A673 (cell line): ENCODE measurements around the gene CAMK1D. TPM values are rescaled to one million over a fixed set of nuclear protein-coding genes. Genes with fewer than 3 reads are reported as not detected.
"Not testable (repeated sequence)": the region's sequence is repeated elsewhere in the genome, so short reads cannot be mapped to it uniquely, and the experiment has no call there.

Experiments used
- BruUV-seq: library from RNA; stranded (reverse); fragments of 400-500 nt; replicated peaks from 2 replicates; lab custom pipeline; 2021; lab: Mats Ljungman, UMichigan
- CTCF ChIA-PET: fragments of 300-600 bp; sonication (Branson Sonifier 250); formaldehyde crosslinking; loops from one replicate; lab custom pipeline; 2022; ENCODE audit warnings: antibody characterized with exemption; lab: Charles Lee
- POLR2A ChIA-PET: fragments of 300-600 bp; sonication (Branson Sonifier 250); formaldehyde crosslinking; loops from one replicate; lab custom pipeline; 2022; ENCODE audit warnings: antibody characterized with exemption; ENCODE audit not compliant: low non-redundant PET; lab: Charles Lee
- DNase-seq: peaks from one replicate; pipeline ENCODE4 v3.0.0-alpha.2; 2015; ENCODE audit warnings: low spot score
- H3K27ac ChIP-seq: fragments of 200-600 bp; sonication (generic); 2 replicates; pipeline ENCODE4 v1.5.1; 2016; ENCODE audit warnings: mixed run types, low read depth, mild to moderate bottlenecking, mixed read lengths, antibody characterized with exemption, low read length; ENCODE audit not compliant: poor library complexity, severe bottlenecking
- H3K27me3 ChIP-seq: fragments of 200-600 bp; sonication (generic); replicated peaks from 2 replicates; pipeline ENCODE4 v1.6.1; 2017; ENCODE audit warnings: mixed run types, low read depth, mild to moderate bottlenecking, mixed read lengths, antibody characterized with exemption, low read length; ENCODE audit not compliant: insufficient read depth, poor library complexity
- H3K36me3 ChIP-seq: fragments of 200-600 bp; sonication (generic); 2 replicates; pipeline ENCODE4 v1.6.1; 2016; ENCODE audit warnings: mixed run types, mild to moderate bottlenecking, mixed read lengths, antibody characterized with exemption, low read length; ENCODE audit not compliant: insufficient read depth, poor library complexity, severe bottlenecking
- H3K4me1 ChIP-seq: fragments of 200-600 bp; sonication (generic); 2 replicates; pipeline ENCODE4 v1.6.1; 2017; ENCODE audit warnings: mixed run types, mild to moderate bottlenecking, mixed read lengths, antibody characterized with exemption, low read length; ENCODE audit not compliant: insufficient read depth, poor library complexity, severe bottlenecking
- H3K4me3 ChIP-seq: fragments of 200-600 bp; sonication (generic); 2 replicates; pipeline ENCODE4 v1.5.1; 2016; ENCODE audit warnings: low read depth, mixed run types, mild to moderate bottlenecking, mixed read lengths, low read length; ENCODE audit not compliant: poor library complexity, severe bottlenecking
- H3K9me3 ChIP-seq: fragments of 200-600 bp; sonication (generic); 2 replicates; pipeline ENCODE4 v1.6.1; 2016; ENCODE audit warnings: mixed run types, low read depth, mild to moderate bottlenecking, mixed read lengths, antibody characterized with exemption, low read length; ENCODE audit not compliant: poor library complexity, severe bottlenecking
- EZH2 ChIP-seq: fragments of 200-600 bp; sonication (generic); IDR thresholded peaks from 2 replicates; pipeline ENCODE4 v1.6.1; 2017; ENCODE audit warnings: borderline replicate concordance, low read depth, mild to moderate bottlenecking, mixed read lengths, antibody characterized with exemption, low read length; ENCODE audit not compliant: poor library complexity, severe bottlenecking
- intact Hi-C: fragments of 100-400 bp; cut with micrococcal nuclease; formaldehyde crosslinking; loops from one replicate; pipeline ENCODE4 v1.10.0; 2022; ENCODE audit not compliant: unreplicated experiment
- total RNA-seq: library from RNA; stranded (reverse); gene quantifications from 2 replicates; pipeline ENCODE4 v1.2.3, GENCODE V29; 2021
- TF ChIP-seq, protein P1 (sequence below): fragments of 300-800, 200-600 bp; sonication (generic); conservative IDR thresholded peaks from 2 replicates; pipeline ENCODE4 v1.5.1; 2017; ENCODE audit warnings: low read depth, mild to moderate bottlenecking, antibody characterized with exemption, low read length, moderate library complexity, mixed read lengths

Gene CAMK1D
- total RNA-seq, 1 experiment from 2014 or later = 23.7 TPM

DNA sequence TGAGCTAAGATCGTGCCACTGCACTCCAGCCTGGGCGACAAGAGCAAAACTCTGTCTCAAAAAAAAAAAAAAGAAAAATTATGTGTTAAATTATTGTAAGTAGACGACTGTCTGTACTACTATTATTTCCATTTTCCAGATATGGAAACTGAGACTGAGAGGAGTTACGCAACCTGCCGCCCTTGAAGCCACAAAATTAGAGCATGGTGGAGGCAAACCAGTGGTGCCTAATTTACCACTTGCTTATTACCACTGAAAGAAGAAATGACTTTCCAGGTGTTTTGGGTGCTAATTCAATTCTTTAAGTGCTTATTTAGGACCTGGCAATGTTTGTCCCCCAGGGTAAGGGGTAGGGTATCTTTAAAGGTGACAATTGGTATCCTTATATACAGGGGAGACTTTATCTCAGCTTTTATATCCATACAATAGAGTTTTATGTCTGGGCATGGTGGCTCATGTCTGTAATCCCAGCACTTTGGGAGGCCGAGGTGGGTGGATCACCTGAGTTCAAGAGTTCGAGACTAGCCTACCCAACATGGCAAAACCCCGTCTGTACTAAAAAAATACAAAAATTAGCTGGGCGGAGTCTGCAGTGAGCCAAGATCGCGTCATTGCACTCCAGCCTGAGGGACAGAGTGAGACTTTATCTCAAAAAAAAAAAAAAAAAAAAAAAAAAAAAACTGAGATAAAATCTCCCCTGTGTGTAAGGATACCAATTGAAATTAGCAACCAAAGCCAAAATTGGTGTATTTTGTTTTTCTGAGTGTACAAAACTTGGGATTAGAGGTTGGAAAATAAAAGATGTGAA lies 16.6 kb upstream of the CAMK1D start:
- no peak for DNase-seq
- Histone ChIP-seq H3K4me3 (no peak overlapping the region), H3K4me1 (peaks cover 19% of the 10 kb centered on the region), H3K36me3 (no peaks in the 10 kb centered on the region), H3K27ac (peak overlapping the region; percentile 73), H3K27me3 (no peaks in the 10 kb centered on the region), H3K9me3 (no peaks in the 10 kb centered on the region)
- intact Hi-C loops = no loop called here
- ChIA-PET POLR2A (no interaction called here), CTCF (no interaction called here)
- no TSS peak for BruUV-seq
- TF ChIP-seq, protein P1, sequence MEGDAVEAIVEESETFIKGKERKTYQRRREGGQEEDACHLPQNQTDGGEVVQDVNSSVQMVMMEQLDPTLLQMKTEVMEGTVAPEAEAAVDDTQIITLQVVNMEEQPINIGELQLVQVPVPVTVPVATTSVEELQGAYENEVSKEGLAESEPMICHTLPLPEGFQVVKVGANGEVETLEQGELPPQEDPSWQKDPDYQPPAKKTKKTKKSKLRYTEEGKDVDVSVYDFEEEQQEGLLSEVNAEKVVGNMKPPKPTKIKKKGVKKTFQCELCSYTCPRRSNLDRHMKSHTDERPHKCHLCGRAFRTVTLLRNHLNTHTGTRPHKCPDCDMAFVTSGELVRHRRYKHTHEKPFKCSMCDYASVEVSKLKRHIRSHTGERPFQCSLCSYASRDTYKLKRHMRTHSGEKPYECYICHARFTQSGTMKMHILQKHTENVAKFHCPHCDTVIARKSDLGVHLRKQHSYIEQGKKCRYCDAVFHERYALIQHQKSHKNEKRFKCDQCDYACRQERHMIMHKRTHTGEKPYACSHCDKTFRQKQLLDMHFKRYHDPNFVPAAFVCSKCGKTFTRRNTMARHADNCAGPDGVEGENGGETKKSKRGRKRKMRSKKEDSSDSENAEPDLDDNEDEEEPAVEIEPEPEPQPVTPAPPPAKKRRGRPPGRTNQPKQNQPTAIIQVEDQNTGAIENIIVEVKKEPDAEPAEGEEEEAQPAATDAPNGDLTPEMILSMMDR = no peak
- no peak for TF ChIP-seq EZH2

DNA sequence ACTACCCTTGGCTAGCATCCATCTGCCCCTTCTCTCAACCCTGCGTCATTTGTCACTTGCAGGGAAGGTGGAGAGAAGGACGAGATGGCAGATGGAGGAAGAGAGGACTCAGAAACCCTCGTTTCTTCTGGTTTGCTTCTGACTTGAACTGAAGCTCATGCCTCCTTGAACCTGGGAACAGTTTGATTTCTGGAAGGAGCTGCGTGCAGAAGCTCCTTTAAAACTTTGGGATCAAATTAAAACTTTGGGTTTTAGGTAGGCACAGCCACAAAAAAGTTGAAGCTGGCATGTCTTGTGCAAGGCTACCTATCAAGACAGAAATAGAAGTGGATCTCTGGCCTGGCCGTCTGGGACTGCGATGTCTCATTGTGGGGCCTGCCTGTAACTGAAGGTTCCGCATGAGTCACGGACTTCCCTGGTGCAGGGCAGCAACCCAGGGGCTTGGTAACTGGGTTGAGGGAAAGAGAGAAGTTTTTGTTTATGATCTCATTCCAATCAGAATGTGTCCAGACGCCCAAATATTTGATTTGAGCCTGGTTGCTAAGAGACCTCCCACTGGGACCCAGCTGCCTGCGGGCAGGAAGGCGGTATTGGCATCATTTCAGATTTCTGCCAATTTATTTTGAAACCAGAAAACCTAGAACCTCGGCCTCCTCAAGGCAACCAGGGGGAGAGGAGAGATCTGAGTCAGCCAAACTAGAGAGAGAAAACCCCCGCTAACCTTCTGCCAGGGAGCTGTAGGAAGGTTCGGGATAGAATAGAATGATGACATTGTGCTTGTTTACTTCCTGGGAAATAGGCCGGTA lies 15.8 kb upstream of the CAMK1D start:
- peak overlapping the region; percentile 73 for H3K27ac ChIP-seq
- no TSS peak for BruUV-seq
- CTCF ChIA-PET = no interaction called here
- TF ChIP-seq, protein P1 = no peak
- TF ChIP-seq EZH2 = no peak
- no peaks in the 10 kb centered on the region for H3K36me3 ChIP-seq
- intact Hi-C loops = no loop called here
- POLR2A ChIA-PET = interaction anchor here (0.6 kb wide), 1 partner anchor 297 kb away, joined by 4 read pairs; no protein-coding TSS in a partner anchor
- H3K9me3 ChIP-seq = no peaks in the 10 kb centered on the region
- H3K4me1 ChIP-seq = peaks cover 19% of the 10 kb centered on the region
- DNase-seq = peak; percentile 89
- H3K4me3 ChIP-seq = no peak overlapping the region
- H3K27me3 ChIP-seq = no peaks in the 10 kb centered on the region

DNA sequence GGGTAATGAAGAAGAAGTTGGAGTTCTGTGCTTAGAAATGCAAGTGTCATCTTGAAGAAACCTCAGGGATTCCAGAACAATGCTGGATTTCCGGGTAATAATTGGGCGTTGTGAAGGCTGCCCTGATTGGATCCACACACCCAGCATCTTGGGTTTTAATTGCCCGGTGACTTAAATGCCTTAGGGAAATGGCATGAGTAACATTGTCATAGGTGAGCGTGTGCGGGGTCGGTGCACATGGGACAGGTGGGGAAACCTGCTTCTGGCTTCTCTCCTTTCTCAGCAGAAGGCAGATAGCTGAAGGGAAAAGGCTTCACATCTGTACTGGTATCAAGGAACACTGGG lies 15.2 kb upstream of the CAMK1D start:
- H3K27ac ChIP-seq = peak overlapping the region; percentile 73
- CTCF ChIA-PET = no interaction called here
- POLR2A ChIA-PET = interaction anchor here (0.6 kb wide), 1 partner anchor 296 kb away, joined by 4 read pairs; no protein-coding TSS in a partner anchor
- H3K36me3 ChIP-seq = no peaks in the 10 kb centered on the region
- no TSS peak for BruUV-seq
- no peak for DNase-seq
- TF ChIP-seq, protein P1 = no peak
- TF ChIP-seq EZH2 = no peak
- no peaks in the 10 kb centered on the region for H3K27me3 ChIP-seq
- no peak overlapping the region for H3K4me3 ChIP-seq
- no peaks in the 10 kb centered on the region for H3K9me3 ChIP-seq
- H3K4me1 ChIP-seq = peaks cover 15% of the 10 kb centered on the region
- intact Hi-C loops = no loop called here

DNA sequence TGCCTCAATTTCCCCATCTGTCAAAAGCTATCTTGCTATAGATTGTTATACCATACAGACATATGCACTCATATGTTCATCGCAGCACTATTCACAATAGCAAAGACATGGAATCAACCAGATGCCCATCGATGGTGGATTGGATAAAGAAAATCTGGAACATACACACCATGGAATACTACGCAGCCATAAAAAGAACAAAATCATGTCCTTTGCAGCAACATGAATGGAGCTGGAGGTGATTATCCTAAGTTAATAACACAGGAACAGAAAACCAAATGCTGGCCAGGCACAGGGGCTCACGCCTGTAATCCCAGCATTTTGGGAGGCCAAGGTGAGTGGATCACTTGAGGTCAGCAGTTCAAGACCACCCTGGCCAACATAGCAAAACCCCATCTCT lies 14.2 kb upstream of the CAMK1D start:
- POLR2A ChIA-PET, H3K36me3 ChIP-seq, intact Hi-C loops, H3K27me3 ChIP-seq, DNase-seq, CTCF ChIA-PET, H3K9me3 ChIP-seq, H3K4me3 ChIP-seq, H3K27ac ChIP-seq, BruUV-seq: not testable (repeated sequence)
- peaks cover 12% of the 10 kb centered on the region for H3K4me1 ChIP-seq
